Stomach (tissue), 4 donors: ENCODE results near the gene ANKRD33B.

Experiments used
- EP300 ChIP-seq: sonication (generic); formaldehyde crosslinking; IDR thresholded peaks from one replicate; pipeline ENCODE4 v1.6.1; 2017; ENCODE audit warnings: antibody characterized with exemption
- POLR2A ChIP-seq, 4 donors: fragments of 450-650 bp; IDR thresholded peaks; one replicate each; pipeline ENCODE4 v1.6.1; 2016; ENCODE audit warnings: antibody characterized with exemption in 4 of 4, control low read depth in 2 of 4, mild to moderate bottlenecking in 1 of 4, moderate library complexity in 1 of 4
- POLR2AphosphoS5 ChIP-seq, 3 donors: sonication (generic); formaldehyde crosslinking; IDR thresholded peaks; one replicate each; pipeline ENCODE4 v1.6.1; 2016; ENCODE audit warnings: antibody characterized with exemption in 3 of 3
- TF ChIP-seq, protein P1 (sequence below), 7 experiments: fragments of 450-650 bp in 4 of 7; fragments of 200-600 bp in 3 of 7; sonication (generic) in 3 of 7; IDR thresholded peaks; one replicate each; pipeline ENCODE4 v1.5.1; 2016 to 2019; ENCODE audit warnings: antibody characterized with exemption in 7 of 7, control low read depth in 2 of 7, mild to moderate bottlenecking in 1 of 7

DNA sequence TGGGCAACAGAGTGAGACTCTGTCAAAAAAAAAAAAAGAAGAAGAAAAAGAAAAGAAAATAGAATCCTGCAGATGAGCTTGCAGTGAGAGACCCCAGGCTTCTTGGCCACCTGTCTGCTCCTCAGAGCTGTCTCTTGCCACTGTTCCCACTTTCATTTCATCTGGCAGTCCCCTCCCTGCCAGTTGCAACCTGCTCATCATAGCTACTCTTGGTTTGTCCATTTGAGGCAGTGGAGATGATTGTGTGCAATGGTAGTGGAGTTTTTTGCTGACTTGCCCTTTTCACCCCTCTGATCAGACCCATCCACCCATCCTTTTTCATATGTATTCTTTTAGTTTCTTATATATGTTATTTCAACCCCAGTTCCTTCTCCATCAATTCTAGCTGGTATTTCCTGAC is 28.7 kb downstream of the ANKRD33B start:
- TF ChIP-seq, protein P1, sequence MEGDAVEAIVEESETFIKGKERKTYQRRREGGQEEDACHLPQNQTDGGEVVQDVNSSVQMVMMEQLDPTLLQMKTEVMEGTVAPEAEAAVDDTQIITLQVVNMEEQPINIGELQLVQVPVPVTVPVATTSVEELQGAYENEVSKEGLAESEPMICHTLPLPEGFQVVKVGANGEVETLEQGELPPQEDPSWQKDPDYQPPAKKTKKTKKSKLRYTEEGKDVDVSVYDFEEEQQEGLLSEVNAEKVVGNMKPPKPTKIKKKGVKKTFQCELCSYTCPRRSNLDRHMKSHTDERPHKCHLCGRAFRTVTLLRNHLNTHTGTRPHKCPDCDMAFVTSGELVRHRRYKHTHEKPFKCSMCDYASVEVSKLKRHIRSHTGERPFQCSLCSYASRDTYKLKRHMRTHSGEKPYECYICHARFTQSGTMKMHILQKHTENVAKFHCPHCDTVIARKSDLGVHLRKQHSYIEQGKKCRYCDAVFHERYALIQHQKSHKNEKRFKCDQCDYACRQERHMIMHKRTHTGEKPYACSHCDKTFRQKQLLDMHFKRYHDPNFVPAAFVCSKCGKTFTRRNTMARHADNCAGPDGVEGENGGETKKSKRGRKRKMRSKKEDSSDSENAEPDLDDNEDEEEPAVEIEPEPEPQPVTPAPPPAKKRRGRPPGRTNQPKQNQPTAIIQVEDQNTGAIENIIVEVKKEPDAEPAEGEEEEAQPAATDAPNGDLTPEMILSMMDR (IDR thresholded peaks at IDR 0.05), result no peak
- TF ChIP-seq POLR2AphosphoS5 (IDR thresholded peaks at IDR 0.05), result no peak
- no peak for TF ChIP-seq POLR2A (IDR thresholded peaks at IDR 0.05)
- TF ChIP-seq EP300, result no peak
